Fibroblast of pulmonary artery (primary cell): ENCODE results near the gene TIMM10B.

Source experiments
- DNase-seq: peaks from one replicate; pipeline ENCODE4 v3.0.0-alpha.2; 2010; ENCODE audit warnings: low read depth
- H3K4me3 ChIP-seq: replicated peaks from 2 replicates; pipeline ENCODE4 v1.5.1; 2011; ENCODE audit warnings: low read depth, mild to moderate bottlenecking, control low read depth, low read length, moderate library complexity
- CTCF ChIP-seq: IDR thresholded peaks from 2 replicates; pipeline ENCODE4 v1.5.1; 2011; ENCODE audit warnings: mild to moderate bottlenecking, control low read depth, low read length, inconsistent platforms; ENCODE audit errors: missing control alignments

Gene TIMM10B

GRCh38 chr11:6529266-6529665 lies 48.0 kb downstream of the TIMM10B start:
- TF ChIP-seq CTCF = no peak
- no peak overlapping the region for H3K4me3 ChIP-seq
- DNase-seq = no peak

DNA sequence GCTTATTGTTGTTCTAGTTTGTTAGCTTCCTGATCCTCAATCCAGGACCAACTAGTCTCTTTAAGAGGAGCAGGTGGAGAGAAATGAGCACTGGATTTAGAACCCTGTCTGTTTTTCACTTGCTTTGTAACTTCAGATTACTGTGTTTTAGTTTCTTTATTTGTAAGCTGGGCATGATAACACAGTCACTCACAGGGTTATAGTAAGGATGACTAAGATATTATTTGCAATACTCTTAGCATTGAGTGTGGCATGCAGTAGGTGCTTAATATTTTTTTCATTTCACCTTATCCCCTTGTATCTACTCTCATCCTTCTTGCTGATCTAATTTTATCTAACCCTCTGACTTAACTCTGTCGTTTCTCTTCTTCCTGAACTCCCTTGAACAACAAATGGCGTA lies 49.5 kb downstream of the TIMM10B start:
- no peak for TF ChIP-seq CTCF
- no peak overlapping the region for H3K4me3 ChIP-seq
- DNase-seq = no peak

- peak; percentile 88 for TF ChIP-seq CTCF
- DNase-seq = peak; percentile 70
These were observed 50.0 kb downstream of the TIMM10B start for GRCh38 chr11:6531267-6531752.

More at GRCh38 chr11:6531267-6531752, 50.0 kb downstream of the TIMM10B start:
- no peak overlapping the region for H3K4me3 ChIP-seq
